Neural crest cell (in vitro differentiated cells): ENCODE measurements around the gene GH2. TPM values are rescaled to one million over a fixed set of nuclear protein-coding genes. Genes with fewer than 3 reads are reported as not detected.
A peak's percentile ranks its signal among the peaks of the same experiment; 100 is the strongest.
"Not testable (repeated sequence)": the region's sequence is repeated elsewhere in the genome, so short reads cannot be mapped to it uniquely, and the experiment has no call there.

ENCODE experiments used
- DNase-seq: peaks from one replicate; pipeline ENCODE4 v3.0.0; 2021; ENCODE audit warnings: low read depth, mixed read lengths, low spot score
- H3K27ac Mint-ChIP-seq: one replicate; pipeline ENCODE4 v1.8.0; 2021; ENCODE audit warnings: mild to moderate bottlenecking, mixed read lengths; ENCODE audit not compliant: unreplicated experiment
- H3K27me3 Mint-ChIP-seq: 2 replicates; pipeline ENCODE4 v1.8.0; 2021; ENCODE audit warnings: low read depth, mild to moderate bottlenecking, mixed read lengths
- H3K36me3 Mint-ChIP-seq: 2 replicates; pipeline ENCODE4 v1.8.0; 2021; ENCODE audit warnings: low read depth, mild to moderate bottlenecking, mixed read lengths
- H3K4me1 Mint-ChIP-seq: 2 replicates; pipeline ENCODE4 v1.8.0; 2021; ENCODE audit warnings: mixed read lengths
- H3K4me3 Mint-ChIP-seq: one replicate; pipeline ENCODE4 v1.8.0; 2021; ENCODE audit warnings: mild to moderate bottlenecking, mixed read lengths
- H3K9me3 Mint-ChIP-seq: 2 replicates; pipeline ENCODE4 v1.8.0; 2021; ENCODE audit warnings: mixed read lengths
- CTCF ChIP-seq: fragments of 200-600 bp; sonication (generic); conservative IDR thresholded peaks from 2 replicates; pipeline ENCODE4 v1.5.0; 2021; ENCODE audit warnings: antibody characterized with exemption, mild to moderate bottlenecking
- total RNA-seq: library from RNA; stranded (reverse); gene quantifications from 2 replicates; pipeline ENCODE4 v1.2.1, GENCODE V29; 2021

The GH2 gene
- total RNA-seq, 1 donor from 2014 or later: not detected

- H3K9me3 Mint-ChIP-seq: no peaks in the 10 kb centered on the region
- H3K4me1 Mint-ChIP-seq: no peaks in the 10 kb centered on the region
- no peak overlapping the region for H3K4me3 Mint-ChIP-seq
- peak; percentile 79 for TF ChIP-seq CTCF
- no peaks in the 10 kb centered on the region for H3K36me3 Mint-ChIP-seq
- DNase-seq: peak; percentile 61
- no peak overlapping the region for H3K27ac Mint-ChIP-seq
- H3K27me3 Mint-ChIP-seq: peaks cover 26% of the 10 kb centered on the region
Observed at GRCh38 chr17:63911657-63912100, 29.9 kb upstream of the GH2 start.

- TF ChIP-seq CTCF: no peak
- H3K27me3 Mint-ChIP-seq: peaks cover 26% of the 10 kb centered on the region
- H3K36me3 Mint-ChIP-seq: no peaks in the 10 kb centered on the region
- no peaks in the 10 kb centered on the region for H3K4me1 Mint-ChIP-seq
- H3K27ac Mint-ChIP-seq: no peak within 1 kb of the TSS
- DNase-seq: no peak
- no peaks in the 10 kb centered on the region for H3K9me3 Mint-ChIP-seq
- H3K4me3 Mint-ChIP-seq: no peak within 1 kb of the TSS
Observed at GRCh38 chr17:63911041-63911635, 29.4 kb upstream of the GH2 start, which contains the start of gene CSHL1. TSS of gene CSHL1 (minus strand) at chr17:63911258. CDS start at chr17:63911196, 62 bp downstream.

GRCh38 chr17:63910096-63910495 lies 28.4 kb upstream of the GH2 start:
- H3K4me3 Mint-ChIP-seq: no peak overlapping the region
- no peaks in the 10 kb centered on the region for H3K9me3 Mint-ChIP-seq
- no peak for TF ChIP-seq CTCF
- DNase-seq: no peak
- no peaks in the 10 kb centered on the region for H3K4me1 Mint-ChIP-seq
- H3K36me3 Mint-ChIP-seq: no peaks in the 10 kb centered on the region
- H3K27me3 Mint-ChIP-seq: peaks cover 26% of the 10 kb centered on the region
- H3K27ac Mint-ChIP-seq: no peak overlapping the region

- H3K27ac Mint-ChIP-seq, H3K9me3 Mint-ChIP-seq, H3K4me3 Mint-ChIP-seq, H3K36me3 Mint-ChIP-seq, DNase-seq, H3K4me1 Mint-ChIP-seq: not testable (repeated sequence)
- peaks cover 26% of the 10 kb centered on the region for H3K27me3 Mint-ChIP-seq
Observed at GRCh38 chr17:63909586-63909985, 27.8 kb upstream of the GH2 start.

- H3K27ac Mint-ChIP-seq, H3K4me1 Mint-ChIP-seq, H3K4me3 Mint-ChIP-seq, DNase-seq, H3K9me3 Mint-ChIP-seq, H3K36me3 Mint-ChIP-seq: not testable (repeated sequence)
- TF ChIP-seq CTCF: peak; percentile 39
- peaks cover 28% of the 10 kb centered on the region for H3K27me3 Mint-ChIP-seq
Observed at GRCh38 chr17:63907161-63907778, 25.5 kb upstream of the GH2 start.

- not testable (repeated sequence) for H3K4me3 Mint-ChIP-seq, H3K36me3 Mint-ChIP-seq, H3K9me3 Mint-ChIP-seq, DNase-seq, H3K27ac Mint-ChIP-seq
- H3K27me3 Mint-ChIP-seq: peaks cover 19% of the 10 kb centered on the region
- H3K4me1 Mint-ChIP-seq: peaks cover 13% of the 10 kb centered on the region
Observed at GRCh38 chr17:63904796-63905195, 23.1 kb upstream of the GH2 start.
